Sciatic nerve (tissue), 2 donors: ENCODE data around the gene VMAC. TPM values are rescaled to one million over a fixed set of nuclear protein-coding genes. Genes with fewer than 3 reads are reported as not detected.
"Not testable (repeated sequence)": the region's sequence is repeated elsewhere in the genome, so short reads cannot be mapped to it uniquely, and the experiment has no call there.

Experiments used
- ATAC-seq: fragments of 200-7000 bp; cut with Tn5 transposase; one replicate; pipeline ENCODE4 v1.9.1; 2020; ENCODE audit warnings: mild to moderate bottlenecking, moderate library complexity
- DNase-seq: peaks from one replicate; pipeline ENCODE4 v3.0.0-alpha.2; 2020; ENCODE audit warnings: low spot score
- intact Hi-C: fragments of 100-400 bp; cut with DNase I; formaldehyde crosslinking; loops from one replicate; pipeline ENCODE4 v1.14.2; 2022
- total RNA-seq: library from RNA; stranded (reverse); fragmentation: NEBNext Ultra II Directional; extraction: Animal tissue kit (Norgen Biotek cat#: 25700); gene quantifications from one replicate; pipeline ENCODE4 v1.2.1, GENCODE V29; 2021
- donor health status: DM: no; HTN: no; CAD: no.
- donor health status: DM: no; HTN: no; CAD: no.

VMAC gene
- total RNA-seq, 1 donor from 2014 or later, result 7.1 TPM

GRCh38 chr19:5882421-5882968, 22.2 kb upstream of the VMAC start:
- DNase-seq (no peak), ATAC-seq (no peak)
- intact Hi-C loops, result no loop called here

- DNase-seq, intact Hi-C loops, ATAC-seq: not testable (repeated sequence)
Observed at GRCh38 chr19:5883157-5883873, 21.4 kb upstream of the VMAC start.

GRCh38 chr19:5884065-5884811, 20.4 kb upstream of the VMAC start:
- ATAC-seq, DNase-seq, intact Hi-C loops: not testable (repeated sequence)

DNA sequence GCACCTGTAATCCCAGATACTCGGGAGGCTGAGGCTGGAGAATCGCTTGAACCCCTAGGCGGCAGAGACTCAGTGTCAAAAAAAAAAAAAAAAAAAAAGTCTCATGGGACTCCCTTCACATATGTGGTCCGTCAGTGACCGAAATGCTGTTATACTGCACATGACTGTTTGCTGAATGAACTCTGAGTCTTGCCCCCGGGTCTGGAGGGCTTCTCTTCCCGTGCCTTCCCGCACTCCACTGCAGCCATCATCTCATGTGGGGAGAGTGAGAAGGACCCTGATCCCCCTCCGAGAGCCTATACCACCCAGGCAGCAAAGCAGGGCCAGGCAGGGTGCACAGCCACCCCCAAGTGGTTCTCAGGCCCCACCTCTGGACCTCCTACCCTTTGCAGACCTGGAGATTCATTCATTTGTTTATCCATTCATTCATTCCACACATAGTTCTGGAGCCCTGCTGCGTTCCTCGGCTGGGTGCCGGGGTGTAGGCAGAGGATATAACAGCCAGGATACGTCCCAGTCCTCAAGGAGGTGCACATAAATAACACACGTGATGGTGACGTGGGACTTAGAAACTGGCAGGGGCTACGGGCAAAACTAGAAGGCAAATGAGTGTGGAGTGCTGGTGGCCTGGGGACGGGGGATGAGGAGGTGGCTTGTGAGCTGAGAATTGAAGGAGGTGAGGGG, 15.2 kb upstream of the VMAC start:
- intact Hi-C loops, result no loop called here

GRCh38 chr19:5890099-5890498, 14.6 kb upstream of the VMAC start:
- DNase-seq, result no peak
- intact Hi-C loops, result no loop called here
- no peak for ATAC-seq

More for the DNA sequence above, 15.2 kb upstream of the VMAC start:
- DNase-seq, result no peak
- no peak for ATAC-seq

DNA sequence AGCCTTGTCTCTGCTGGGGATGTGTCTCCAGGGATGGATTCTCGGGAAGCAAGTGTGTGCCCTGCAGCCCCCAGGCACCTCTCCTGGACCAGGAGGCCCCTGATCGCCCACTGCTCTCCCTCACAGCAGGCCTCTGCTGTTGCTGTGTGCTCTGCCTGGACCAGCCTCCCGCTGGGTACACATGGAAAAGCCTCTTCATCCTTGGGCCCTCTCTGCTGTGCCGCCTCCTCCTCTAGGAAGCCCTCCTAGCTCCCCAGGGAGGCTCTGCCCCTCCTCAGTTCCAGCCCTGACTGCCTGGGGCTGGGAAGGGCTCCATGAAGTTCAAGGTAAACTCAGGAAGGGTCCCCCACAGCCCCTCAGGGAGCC, 13.1 kb upstream of the VMAC start:
- DNase-seq, result no peak
- peak; percentile 3 for ATAC-seq
- intact Hi-C loops, result no loop called here

- DNase-seq, result no peak
- intact Hi-C loops, result no loop called here
- peak; percentile 61 for ATAC-seq
Observed at GRCh38 chr19:5891938-5892771, 12.5 kb upstream of the VMAC start.

GRCh38 chr19:5892772-5893275, 11.8 kb upstream of the VMAC start:
- intact Hi-C loops, result no loop called here
- ATAC-seq, result no peak
- DNase-seq, result no peak

- DNase-seq (no peak), ATAC-seq (no peak)
- intact Hi-C loops, result no loop called here
Observed at GRCh38 chr19:5893296-5893903, 11.3 kb upstream of the VMAC start.

GRCh38 chr19:5893907-5894703, 10.6 kb upstream of the VMAC start:
- DNase-seq (no peak), ATAC-seq (peak; percentile 30)
- intact Hi-C loops, result no loop called here

GRCh38 chr19:5894704-5895349, 9.8 kb upstream of the VMAC start:
- intact Hi-C loops, result no loop called here
- ATAC-seq, result no peak
- DNase-seq, result no peak

DNA sequence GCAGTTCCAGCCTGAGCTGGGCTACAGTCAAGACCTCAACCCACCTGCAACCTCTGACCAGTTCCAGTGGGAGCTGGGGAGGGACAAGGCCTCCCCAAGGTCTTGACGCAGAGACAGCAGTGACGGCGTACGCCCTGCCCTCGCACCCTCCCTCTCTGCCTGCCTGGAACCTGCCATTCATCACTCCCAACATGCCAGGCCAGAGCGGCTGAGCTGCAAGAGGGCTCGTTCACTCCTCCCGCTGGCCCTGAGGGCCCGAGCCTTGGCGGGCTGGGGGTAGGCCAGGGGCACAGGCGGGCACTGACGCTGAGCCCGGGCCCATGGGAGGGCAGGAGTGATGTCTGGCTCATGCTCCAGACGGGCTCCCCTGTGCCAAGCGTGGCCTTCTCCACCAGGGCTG, 9.3 kb upstream of the VMAC start:
- intact Hi-C loops, result no loop called here
- no peak for DNase-seq
- no peak for ATAC-seq

DNA sequence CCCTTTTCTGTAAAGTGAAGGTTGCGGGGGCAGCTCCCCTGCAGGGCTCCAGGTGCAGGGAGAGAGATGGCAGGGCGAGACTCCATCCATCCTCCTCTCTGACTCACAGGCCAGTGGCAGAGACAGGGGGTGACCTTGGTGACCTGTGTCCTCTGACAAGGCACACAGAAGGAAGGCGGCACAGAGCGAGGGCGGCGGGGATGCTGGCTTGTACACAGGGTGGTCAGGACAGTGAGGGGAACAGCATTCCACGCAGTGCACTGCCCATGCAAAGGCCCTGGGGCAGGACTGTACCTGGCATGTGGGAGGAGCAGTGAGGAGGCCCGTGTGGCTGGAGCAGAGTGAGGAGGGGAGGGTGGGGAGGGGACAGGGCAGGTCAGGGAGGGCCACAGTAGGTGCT, 8.8 kb upstream of the VMAC start:
- no peak for ATAC-seq
- intact Hi-C loops, result no loop called here
- DNase-seq, result no peak

- no peak for ATAC-seq
- intact Hi-C loops, result no loop called here
- no peak for DNase-seq
Observed at GRCh38 chr19:5896365-5897076, 8.2 kb upstream of the VMAC start.

- DNase-seq, result no peak
- no peak for ATAC-seq
- intact Hi-C loops, result no loop called here
Observed at GRCh38 chr19:5897189-5897969, 7.3 kb upstream of the VMAC start.
